Progenitor cell of endocrine pancreas (in vitro differentiated cells): ENCODE measurements around the gene CD83. TPM values are rescaled to one million over a fixed set of nuclear protein-coding genes. Genes with fewer than 3 reads are reported as not detected.

Experiments used
- DNase-seq: peaks from one replicate; pipeline ENCODE4 v3.0.0; 2021; ENCODE audit warnings: low spot score; ENCODE audit not compliant: unreplicated experiment
- H3K27ac Mint-ChIP-seq: 2 replicates; pipeline ENCODE4 v1.8.0; 2021; ENCODE audit warnings: mild to moderate bottlenecking, moderate library complexity, mixed read lengths
- H3K27me3 Mint-ChIP-seq: 2 replicates; pipeline ENCODE4 v1.8.0; 2021; ENCODE audit warnings: mixed read lengths
- H3K36me3 Mint-ChIP-seq: 2 replicates; pipeline ENCODE4 v1.8.0; 2022; ENCODE audit warnings: mixed read lengths; ENCODE audit not compliant: insufficient read depth
- H3K4me1 Mint-ChIP-seq: 2 replicates; pipeline ENCODE4 v1.8.0; 2021; ENCODE audit warnings: low read depth, mixed read lengths
- H3K4me3 Mint-ChIP-seq: 2 replicates; pipeline ENCODE4 v1.8.0; 2021; ENCODE audit warnings: low read depth, mild to moderate bottlenecking, moderate library complexity, mixed read lengths
- H3K9me3 Mint-ChIP-seq: 2 replicates; pipeline ENCODE4 v1.8.0; 2021; ENCODE audit warnings: low read depth, mixed read lengths
- total RNA-seq: library from RNA; stranded (reverse); gene quantifications from 2 replicates; pipeline ENCODE4 v1.2.1, GENCODE V29; 2021
- TF ChIP-seq, protein P1 (sequence below): fragments of 200-600 bp; sonication (generic); IDR thresholded peaks from one replicate; pipeline ENCODE4 v1.5.0; 2021; ENCODE audit warnings: antibody characterized with exemption, mild to moderate bottlenecking; ENCODE audit not compliant: unreplicated experiment

Gene CD83
- total RNA-seq, 1 donor from 2014 or later, result 5.8 TPM

- H3K27ac Mint-ChIP-seq, result no peak overlapping the region
- no peaks in the 10 kb centered on the region for H3K36me3 Mint-ChIP-seq
- peaks cover 3% of the 10 kb centered on the region for H3K4me1 Mint-ChIP-seq
- no peak overlapping the region for H3K4me3 Mint-ChIP-seq
- peaks cover 3% of the 10 kb centered on the region for H3K9me3 Mint-ChIP-seq
- H3K27me3 Mint-ChIP-seq, result peaks cover 9% of the 10 kb centered on the region
- no peak for DNase-seq
- TF ChIP-seq, protein P1, sequence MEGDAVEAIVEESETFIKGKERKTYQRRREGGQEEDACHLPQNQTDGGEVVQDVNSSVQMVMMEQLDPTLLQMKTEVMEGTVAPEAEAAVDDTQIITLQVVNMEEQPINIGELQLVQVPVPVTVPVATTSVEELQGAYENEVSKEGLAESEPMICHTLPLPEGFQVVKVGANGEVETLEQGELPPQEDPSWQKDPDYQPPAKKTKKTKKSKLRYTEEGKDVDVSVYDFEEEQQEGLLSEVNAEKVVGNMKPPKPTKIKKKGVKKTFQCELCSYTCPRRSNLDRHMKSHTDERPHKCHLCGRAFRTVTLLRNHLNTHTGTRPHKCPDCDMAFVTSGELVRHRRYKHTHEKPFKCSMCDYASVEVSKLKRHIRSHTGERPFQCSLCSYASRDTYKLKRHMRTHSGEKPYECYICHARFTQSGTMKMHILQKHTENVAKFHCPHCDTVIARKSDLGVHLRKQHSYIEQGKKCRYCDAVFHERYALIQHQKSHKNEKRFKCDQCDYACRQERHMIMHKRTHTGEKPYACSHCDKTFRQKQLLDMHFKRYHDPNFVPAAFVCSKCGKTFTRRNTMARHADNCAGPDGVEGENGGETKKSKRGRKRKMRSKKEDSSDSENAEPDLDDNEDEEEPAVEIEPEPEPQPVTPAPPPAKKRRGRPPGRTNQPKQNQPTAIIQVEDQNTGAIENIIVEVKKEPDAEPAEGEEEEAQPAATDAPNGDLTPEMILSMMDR, result no peak
Measured at GRCh38 chr6:14092316-14092715, 25.3 kb upstream of the CD83 start.

DNA sequence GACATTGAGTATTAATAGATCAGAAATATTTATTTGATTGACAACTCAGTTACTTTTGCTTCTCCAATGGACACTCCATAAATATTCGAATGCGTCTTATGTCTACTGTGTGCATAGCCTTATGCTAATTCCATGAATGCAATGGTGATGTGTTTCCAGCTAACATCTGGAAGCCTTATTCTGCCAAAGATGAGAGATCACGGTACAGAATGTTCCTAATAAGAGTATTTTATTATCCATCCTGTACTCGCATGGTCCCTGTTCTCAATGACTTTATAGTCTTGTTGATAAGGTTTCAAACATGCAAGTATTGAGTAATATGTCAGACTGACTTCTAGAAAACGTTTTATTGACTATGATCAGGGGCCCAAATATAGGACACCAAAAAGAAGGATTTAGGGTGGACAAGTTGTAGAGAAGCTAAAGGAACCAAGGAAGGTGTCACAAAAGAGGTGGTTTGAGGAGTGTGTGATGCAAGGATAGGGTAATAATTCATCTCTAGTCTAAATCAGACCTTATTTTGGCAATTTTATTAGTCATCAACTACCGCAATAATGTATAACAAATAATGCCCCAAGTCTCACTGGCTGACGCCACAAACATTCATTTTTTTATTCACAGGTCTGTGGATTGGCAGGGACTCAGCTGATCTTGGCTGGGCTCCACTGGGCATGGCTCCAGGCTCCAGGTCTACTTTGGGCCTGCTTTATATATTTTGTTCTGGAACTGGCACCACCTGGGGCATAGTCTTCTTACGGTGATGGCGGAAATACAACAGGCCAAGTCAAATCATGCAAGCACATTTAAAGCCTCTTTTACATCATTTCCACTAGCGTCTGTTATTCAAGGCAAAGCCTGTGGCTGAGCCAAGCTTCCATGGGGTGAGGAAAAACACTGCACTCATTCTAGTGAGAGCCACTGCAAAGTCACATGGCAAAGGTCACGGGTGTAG lies 24.5 kb upstream of the CD83 start:
- H3K9me3 Mint-ChIP-seq, result peaks cover 3% of the 10 kb centered on the region
- DNase-seq, result no peak
- no peaks in the 10 kb centered on the region for H3K36me3 Mint-ChIP-seq
- H3K4me1 Mint-ChIP-seq, result peaks cover 2% of the 10 kb centered on the region
- H3K27me3 Mint-ChIP-seq, result peaks cover 7% of the 10 kb centered on the region
- no peak overlapping the region for H3K4me3 Mint-ChIP-seq
- TF ChIP-seq, protein P1, result no peak
- H3K27ac Mint-ChIP-seq, result no peak overlapping the region

GRCh38 chr6:14094721-14095120 lies 22.9 kb upstream of the CD83 start:
- TF ChIP-seq, protein P1, result no peak
- no peak for DNase-seq
- Mint-ChIP-seq H3K9me3 (peaks cover 3% of the 10 kb centered on the region), H3K27ac (no peak overlapping the region), H3K4me3 (no peak overlapping the region), H3K36me3 (no peaks in the 10 kb centered on the region), H3K4me1 (no peaks in the 10 kb centered on the region), H3K27me3 (no peaks in the 10 kb centered on the region)

GRCh38 chr6:14095437-14095836 lies 22.1 kb upstream of the CD83 start:
- DNase-seq, result no peak
- no peaks in the 10 kb centered on the region for H3K4me1 Mint-ChIP-seq
- TF ChIP-seq, protein P1, result no peak
- H3K4me3 Mint-ChIP-seq, result no peak overlapping the region
- no peaks in the 10 kb centered on the region for H3K36me3 Mint-ChIP-seq
- H3K9me3 Mint-ChIP-seq, result no peaks in the 10 kb centered on the region
- H3K27ac Mint-ChIP-seq, result no peak overlapping the region
- peaks cover 6% of the 10 kb centered on the region for H3K27me3 Mint-ChIP-seq

DNA sequence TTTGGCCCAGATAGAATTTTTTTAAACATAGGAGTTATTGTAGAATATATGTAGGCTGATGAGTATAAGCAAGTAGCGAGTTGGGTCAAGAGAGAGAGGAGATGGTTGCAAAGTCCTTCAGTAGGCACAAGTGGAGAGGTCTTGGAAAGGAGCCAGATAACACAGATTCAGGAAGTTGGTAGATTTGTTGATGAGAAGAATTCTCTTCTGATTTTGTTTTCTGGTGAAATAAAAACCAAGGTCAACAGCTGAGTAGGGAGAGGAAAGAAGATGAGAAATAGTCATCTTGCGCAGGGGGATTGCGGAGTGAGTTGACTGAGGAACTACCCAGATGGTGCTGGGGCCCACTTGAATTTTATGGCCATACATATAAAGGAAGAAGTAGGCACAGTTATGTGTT lies 17.4 kb upstream of the CD83 start:
- Mint-ChIP-seq H3K9me3 (no peaks in the 10 kb centered on the region), H3K27me3 (peaks cover 27% of the 10 kb centered on the region), H3K4me1 (no peaks in the 10 kb centered on the region), H3K36me3 (no peaks in the 10 kb centered on the region), H3K27ac (no peak overlapping the region), H3K4me3 (no peak overlapping the region)
- TF ChIP-seq, protein P1, result no peak
- DNase-seq, result no peak
